ENCODE measurements around the gene PRR7.

DNA sequence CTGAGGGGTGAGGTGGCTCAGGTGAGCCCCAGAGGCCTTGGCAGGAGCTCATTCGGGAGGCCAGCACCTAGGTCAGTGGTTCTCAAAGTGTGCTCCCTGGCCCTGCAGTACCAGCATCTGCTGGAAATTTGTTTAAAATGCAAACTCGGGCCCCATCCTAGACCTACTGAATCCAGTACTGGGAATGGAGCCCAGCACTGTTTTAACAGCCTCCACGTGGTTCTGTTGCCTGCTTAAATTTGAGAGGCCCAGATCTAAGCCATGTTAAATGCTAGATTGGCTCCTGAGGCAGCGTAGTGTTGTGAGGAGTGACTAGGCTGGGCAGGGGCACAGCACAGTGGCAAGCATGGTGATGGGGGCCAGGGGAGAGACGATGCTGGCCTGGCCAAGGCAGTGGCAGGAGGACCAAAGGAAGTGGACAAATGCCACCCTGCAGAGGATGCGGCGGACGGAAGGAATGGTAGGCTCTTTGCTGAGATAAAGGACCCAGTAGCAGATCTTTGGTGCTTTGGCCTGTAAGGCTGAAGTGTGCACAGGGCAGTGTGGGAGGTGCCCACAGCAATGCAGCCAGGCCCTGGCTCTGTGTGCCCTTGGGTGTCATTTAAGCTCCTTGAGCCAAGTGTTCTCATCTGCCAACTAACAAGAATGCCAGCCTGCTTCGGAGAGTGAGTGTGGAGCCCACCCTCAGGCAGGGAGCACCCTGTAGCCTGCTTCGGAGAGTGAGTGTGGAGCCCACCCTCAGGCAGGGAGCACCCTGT, 4.2 kb downstream of the PRR7 start:
- TF ChIP-seq EZH2 (IDR thresholded peaks at IDR 0.05; ENCODE audit: insufficient read depth, poor library complexity, severe bottlenecking) (no peak), EZH2phosphoT487 (IDR thresholded peaks at IDR 0.05; ENCODE audit: insufficient read depth, low read depth) (no peak)
